Fibroblast of lung (primary cell): ENCODE results near the gene IGFL1.
"Not testable (repeated sequence)": the region's sequence is repeated elsewhere in the genome, so short reads cannot be mapped to it uniquely, and the experiment has no call there.

Experiments
- CTCF ChIP-seq, 2 donors: IDR thresholded peaks in 1 of 2; conservative IDR thresholded peaks in 1 of 2; 1 replicate in 1 of 2; 2 replicates in 1 of 2; pipeline ENCODE4 v1.5.1; 2011 to 2012; ENCODE audit warnings: low read length in 2 of 2, control low read depth in 1 of 2, inconsistent platforms in 1 of 2, low read depth in 1 of 2, mild to moderate bottlenecking in 1 of 2
- EZH2 ChIP-seq: IDR thresholded peaks from 2 replicates; pipeline ENCODE4 v1.5.1; 2012; ENCODE audit warnings: low read length, control low read depth, mild to moderate bottlenecking; ENCODE audit errors: missing control alignments

- TF ChIP-seq CTCF (conservative IDR thresholded peaks at IDR 0.05 in 1 of 2, IDR thresholded peaks at IDR 0.05 in 1 of 2; ENCODE audit: low read depth in 1 of 2, low read length in 2 of 2); EZH2: not testable (repeated sequence)
These were observed 16.9 kb upstream of the IGFL1 start for GRCh38 chr19:46212592-46212991.
